Activated naive CD4-positive, alpha-beta T cell treated with anti-CD3 and anti-CD28 coated beads, Interleukin-2, amount 50 U/mL, for 16 hours (primary cell): ENCODE data around the gene ARPC2.
"Not testable (repeated sequence)": the region's sequence is repeated elsewhere in the genome, so short reads cannot be mapped to it uniquely, and the experiment has no call there.

Experiments
- DNase-seq: peaks from one replicate; pipeline ENCODE4 v3.0.0-alpha.2; 2020

The ARPC2 gene

DNA sequence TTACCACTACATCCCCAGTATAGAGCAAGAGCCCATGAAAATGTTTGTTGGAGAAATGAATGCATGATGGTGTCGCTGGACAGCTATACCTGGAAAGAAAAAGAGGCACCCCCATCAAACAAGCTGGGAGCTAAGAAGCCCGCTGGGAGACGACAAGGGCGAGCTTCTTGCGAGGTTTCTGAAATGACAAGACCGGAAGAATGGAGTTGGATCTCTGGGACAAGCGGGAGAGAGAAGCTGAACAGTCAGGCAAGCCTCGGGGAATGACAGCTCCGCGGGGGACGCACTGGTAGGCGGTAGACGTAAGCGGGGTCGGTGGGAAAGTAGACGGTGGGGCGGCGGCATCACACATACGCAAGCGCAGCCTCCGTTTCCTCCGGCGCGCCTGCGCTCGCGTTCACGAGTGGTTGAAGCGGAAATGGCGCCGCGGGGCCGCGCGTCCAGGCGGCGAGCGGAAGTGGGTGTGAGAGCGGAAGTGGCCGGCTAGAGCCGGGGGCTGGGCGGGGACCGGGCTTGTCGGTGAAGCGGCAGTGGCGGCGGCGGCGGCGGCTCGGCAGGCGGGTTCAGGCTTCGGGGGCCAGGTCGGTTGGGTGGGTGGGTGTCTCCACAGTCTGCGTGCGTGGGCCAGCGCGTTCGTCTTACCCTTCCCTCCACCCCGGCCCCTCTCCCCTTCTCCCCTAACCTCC is at the start of gene ARPC2:
TSS of gene ARPC2 (plus strand) at position 516 of the 686 bp plus-strand sequence. CDS start 282 bp downstream, outside the sequence.
- DNase-seq: peak; percentile 93

GRCh38 chr2:218168016-218168415 is 49.0 kb upstream of the ARPC2 start:
- no peak for DNase-seq

DNA sequence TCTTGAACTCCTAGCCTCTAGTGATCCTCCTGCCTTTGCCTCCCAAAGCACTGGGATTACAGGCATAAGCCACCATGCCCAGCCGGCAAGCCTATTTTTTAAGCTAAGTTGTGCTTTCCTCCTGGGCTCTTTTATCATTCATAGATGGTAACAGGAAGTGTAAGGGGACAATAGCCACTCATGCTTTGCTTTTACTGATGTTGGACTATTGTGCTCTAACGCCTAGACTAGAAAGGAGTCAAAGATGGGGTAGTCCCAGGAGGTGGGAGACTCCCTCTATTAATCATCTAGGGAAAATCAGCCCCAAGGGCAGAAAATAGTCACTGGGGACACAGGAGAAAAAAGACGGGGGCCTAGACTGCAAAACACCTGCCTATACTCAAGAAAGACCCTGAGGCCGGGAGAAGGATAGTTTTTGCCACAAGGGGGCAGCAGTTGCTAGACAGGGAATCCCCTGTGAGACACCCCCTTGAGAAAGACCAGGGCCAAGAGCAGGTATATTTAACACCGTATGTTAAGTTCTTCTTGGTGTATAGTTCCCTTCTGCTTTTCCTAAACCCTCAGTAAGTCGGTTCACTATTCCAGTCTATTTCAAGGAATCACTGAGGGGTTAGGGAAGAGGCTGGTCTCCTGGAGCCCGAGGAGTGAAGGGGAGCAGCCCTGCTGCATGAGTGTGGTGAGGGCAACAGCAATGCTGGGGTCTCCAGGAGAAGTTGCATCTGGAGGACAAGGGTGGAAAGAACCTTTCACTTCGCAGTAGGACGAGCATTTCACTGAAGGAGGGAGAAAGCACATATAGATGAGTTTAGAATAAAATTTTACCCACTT is 48.1 kb upstream of the ARPC2 start:
- peak; percentile 67 for DNase-seq

GRCh38 chr2:218169757-218170546 is 47.0 kb upstream of the ARPC2 start:
- no peak for DNase-seq

DNA sequence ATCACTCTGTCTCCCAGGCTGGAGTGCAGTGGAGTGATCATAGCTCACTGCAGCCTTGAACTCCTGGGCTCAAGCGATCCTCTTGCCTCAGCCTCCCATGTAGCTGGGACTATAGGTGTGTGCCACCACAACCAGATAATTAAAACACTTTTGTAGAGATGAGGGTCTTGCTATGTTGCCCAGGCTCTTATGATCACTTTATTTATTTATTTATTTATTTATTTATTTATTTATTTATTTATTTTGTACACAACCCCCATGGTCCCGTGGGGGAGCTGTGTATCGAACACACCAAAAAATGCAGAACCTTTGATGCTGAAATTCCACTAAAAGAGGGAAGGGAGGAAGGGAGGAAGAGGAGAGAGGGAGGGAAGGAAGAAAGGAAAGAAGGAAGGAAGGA is 45.2 kb upstream of the ARPC2 start:
- DNase-seq: not testable (repeated sequence)

- DNase-seq: no peak
Measured at GRCh38 chr2:218172845-218173244, 44.1 kb upstream of the ARPC2 start.

DNA sequence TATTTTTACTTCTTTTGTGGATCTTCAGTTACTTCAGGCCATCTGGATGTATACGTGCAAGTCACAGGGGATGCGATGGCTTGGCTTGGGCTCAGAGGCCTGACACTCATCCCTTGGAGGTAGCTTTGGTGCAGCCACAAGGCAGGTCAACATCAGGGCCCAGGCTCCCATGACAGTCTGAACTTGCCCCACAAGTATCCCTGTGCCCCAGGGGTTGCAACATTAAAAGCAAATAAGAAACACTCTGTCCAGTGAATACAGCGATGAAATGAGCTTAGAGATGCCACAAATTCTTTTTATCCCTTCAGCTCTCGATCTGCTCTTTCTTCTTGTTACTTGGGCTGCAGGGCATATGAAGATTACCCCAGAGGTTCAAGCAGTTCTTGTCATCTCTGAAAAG is 37.2 kb upstream of the ARPC2 start:
- DNase-seq: no peak

DNA sequence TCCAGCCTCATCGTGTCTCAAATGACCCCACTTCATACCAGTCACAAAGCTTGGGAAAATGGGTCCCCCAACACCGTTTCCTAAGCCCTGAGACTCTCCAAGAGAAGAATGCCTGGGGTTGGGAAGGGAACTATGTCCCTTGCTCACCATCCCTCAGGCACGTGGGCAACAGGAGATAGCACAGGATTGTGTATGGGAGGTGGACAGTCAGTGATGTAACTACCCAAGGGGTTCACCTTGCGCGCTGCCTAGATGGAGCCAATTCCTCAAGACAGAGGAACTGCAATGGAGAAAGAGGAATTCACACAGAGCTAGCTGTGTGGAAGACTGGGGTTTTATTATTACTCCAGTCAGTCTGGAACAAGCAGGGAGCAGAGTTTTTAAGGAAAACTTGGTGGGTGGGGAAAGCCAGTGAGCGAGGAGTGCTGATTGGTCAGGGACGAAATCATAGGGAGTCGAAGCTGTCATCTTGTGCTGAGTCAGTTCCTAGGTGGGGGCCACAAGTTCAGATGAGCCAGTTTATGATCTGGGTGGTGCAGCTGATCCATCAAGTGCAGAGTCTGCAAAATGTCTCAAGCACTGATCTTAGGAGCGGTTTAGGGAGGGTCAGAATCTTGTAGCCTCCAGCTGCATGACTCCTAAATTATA is 36.4 kb upstream of the ARPC2 start:
- DNase-seq: no peak

DNA sequence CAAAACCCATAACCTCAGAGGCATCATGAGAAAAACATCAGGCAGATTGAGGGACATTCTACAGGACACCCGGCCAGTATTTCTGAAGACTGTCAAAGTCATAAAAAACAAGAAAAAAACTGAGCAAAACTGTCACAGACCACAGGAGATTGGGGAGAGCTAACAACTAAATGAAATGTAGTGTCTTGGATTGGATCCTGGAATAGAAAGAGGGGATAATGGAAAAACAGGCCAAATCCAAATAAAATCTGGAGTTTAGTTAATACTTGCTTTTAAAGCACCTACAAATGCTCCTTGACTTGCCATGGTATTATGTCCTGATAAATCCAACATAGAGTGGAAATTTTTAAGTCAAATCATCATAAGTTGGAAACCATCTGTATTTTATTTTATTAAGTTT is 32.7 kb upstream of the ARPC2 start:
- no peak for DNase-seq

- DNase-seq: peak; percentile 72
Measured at GRCh38 chr2:218186355-218186766, 30.6 kb upstream of the ARPC2 start.

DNA sequence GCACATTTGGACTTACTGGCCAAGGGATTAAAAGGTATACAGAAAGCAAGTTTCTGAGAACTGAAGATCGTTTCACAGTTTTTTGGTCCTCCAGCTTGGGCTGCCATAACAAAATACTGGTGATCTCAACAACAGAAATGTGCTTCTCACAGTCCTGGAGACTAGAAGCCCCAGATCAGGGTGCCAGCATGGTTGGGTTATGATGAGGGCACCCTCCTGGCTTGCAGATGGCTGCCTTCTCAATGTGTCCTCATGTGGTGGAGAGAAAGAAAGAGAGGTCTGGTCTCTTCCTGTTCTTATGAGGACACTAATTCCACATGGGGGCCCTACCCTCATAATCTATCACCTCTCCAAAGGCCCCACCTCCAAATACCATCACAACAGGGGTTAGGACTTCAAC is 30.1 kb upstream of the ARPC2 start:
- DNase-seq: no peak

DNA sequence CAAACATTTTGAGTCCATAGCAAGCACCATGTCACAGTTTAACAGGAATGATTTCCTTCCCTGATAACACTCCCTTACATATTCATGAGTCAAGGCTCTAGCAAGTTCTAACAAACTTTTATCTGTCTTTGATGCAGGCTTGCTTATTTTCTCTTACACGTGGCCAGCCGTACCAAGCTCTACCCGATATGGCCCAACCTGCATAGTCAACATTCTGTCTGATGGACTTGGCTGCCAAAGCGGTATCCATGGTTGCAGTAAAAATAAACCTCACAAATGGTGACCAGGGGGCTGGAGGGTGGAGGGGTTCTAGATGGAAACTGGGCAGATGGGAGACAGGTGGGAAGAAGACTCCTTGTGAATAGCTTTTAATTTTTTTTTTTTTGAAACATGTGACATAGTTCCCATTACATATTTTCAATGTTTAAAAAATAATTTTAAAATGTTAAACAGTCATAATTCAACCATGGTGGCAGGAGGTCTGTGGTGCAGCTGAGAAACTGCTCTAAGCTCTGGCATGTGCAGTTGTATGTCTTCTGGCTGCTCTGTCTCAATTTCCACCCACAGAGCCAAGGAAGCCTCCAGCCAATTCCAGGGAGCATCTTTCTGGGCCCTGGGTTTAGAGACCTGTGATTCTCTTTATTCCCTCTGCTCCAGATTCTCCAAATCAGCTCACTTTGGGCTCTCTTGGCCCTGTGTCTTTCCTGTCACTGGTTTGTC is 29.5 kb upstream of the ARPC2 start:
- no peak for DNase-seq

- DNase-seq: no peak
Measured at GRCh38 chr2:218188528-218188927, 28.5 kb upstream of the ARPC2 start.

- DNase-seq: no peak
Measured at GRCh38 chr2:218192902-218193430, 24.0 kb upstream of the ARPC2 start.

DNA sequence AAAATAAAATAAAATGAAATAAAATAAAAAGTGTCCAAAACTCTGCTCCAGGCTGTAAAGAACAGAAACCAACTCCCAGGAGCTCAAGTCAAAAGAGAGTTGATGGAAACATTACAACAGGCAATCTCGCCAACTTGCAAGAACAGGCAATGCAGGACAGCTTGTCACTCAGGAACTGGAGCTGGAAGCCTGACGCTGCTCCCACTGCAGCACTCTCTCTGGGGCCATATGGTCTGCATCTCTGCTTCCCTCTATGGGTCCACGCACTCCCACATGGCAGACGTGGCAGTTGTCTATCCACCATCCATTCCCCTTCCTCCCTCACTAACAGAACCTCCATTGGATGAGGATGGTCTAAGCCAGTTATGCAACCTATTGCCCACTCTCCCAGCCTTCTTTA is 23.3 kb upstream of the ARPC2 start:
- DNase-seq: no peak

DNA sequence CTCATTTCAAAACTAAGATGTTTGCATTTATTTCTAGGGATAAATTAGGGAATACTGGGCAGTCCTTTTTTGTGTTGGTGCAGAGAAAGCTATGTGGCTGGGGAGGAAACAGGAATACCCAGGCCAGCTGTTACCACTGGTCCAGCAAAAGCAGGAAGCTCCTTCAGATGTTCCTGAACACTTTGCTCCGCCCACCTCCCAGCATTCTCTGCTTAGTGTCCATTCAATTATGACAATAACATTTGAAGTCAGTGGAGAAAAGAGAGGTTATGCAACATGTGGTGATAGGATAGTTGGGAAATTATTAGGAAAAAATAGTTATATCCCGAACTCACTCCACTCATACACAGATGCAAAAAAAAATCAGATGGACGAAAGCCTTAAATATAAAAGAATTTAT is 22.1 kb upstream of the ARPC2 start:
- no peak for DNase-seq

- no peak for DNase-seq
Measured at GRCh38 chr2:218196974-218197373, 20.0 kb upstream of the ARPC2 start.

- no peak for DNase-seq
Measured at GRCh38 chr2:218202266-218202665, 14.7 kb upstream of the ARPC2 start.

DNA sequence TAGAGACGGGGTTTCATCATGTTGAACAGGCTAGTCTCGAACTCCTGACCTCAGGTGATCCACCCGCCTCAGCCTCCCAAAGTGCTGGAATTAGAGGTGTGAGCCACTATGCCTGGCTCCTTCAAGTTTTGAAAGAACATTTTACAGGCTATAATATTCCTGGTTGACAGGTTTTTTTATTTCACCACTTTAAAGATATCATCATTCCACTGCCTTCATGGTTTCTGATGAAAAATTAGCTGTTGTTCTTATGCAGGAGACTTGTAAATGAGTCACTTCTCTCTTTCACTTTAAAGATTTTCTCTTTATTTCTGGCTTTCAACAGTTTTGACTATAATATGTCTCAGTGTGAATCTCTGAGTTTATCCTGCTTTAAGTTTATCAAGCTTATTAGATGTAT is 7.9 kb upstream of the ARPC2 start:
- DNase-seq: no peak

- no peak for DNase-seq
Measured at GRCh38 chr2:218214116-218214515, 2.9 kb upstream of the ARPC2 start.

DNA sequence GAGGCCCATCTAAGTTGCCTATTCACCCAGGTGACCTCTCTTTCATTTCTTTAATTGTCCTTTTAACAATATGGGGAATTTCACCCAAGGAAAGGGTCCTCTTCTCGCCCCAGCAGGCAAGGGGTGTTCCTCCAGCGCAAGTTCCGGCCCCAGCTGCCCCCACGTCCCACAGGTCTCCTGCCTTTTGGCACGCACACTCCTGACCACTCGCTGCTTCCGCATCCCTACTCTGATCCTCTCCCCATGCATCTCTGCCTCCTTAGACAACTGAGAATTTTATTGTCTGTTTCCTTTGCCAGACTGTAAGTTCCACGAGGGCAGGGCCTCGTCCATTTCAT is 684 bp upstream of the ARPC2 start:
- no peak for DNase-seq
